ENCODE measurements around the gene BAIAP3.

- no peak for TF ChIP-seq CTCF (IDR thresholded peaks at IDR 0.05 in 2 of 3, conservative IDR thresholded peaks at IDR 0.05 in 1 of 3; ENCODE audit: control insufficient read depth in 2 of 3, extremely low read depth in 1 of 3, insufficient read depth in 1 of 3, low read depth in 3 of 3, low read length in 3 of 3)
- no peak for TF ChIP-seq TAF1 (IDR thresholded peaks at IDR 0.05; ENCODE audit: borderline replicate concordance, low read depth, low read length)
- TF ChIP-seq JUNB (IDR thresholded peaks at IDR 0.05), result no peak
- TF ChIP-seq, protein P1, sequence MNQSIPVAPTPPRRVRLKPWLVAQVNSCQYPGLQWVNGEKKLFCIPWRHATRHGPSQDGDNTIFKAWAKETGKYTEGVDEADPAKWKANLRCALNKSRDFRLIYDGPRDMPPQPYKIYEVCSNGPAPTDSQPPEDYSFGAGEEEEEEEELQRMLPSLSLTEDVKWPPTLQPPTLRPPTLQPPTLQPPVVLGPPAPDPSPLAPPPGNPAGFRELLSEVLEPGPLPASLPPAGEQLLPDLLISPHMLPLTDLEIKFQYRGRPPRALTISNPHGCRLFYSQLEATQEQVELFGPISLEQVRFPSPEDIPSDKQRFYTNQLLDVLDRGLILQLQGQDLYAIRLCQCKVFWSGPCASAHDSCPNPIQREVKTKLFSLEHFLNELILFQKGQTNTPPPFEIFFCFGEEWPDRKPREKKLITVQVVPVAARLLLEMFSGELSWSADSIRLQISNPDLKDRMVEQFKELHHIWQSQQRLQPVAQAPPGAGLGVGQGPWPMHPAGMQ (IDR thresholded peaks at IDR 0.05; ENCODE audit: borderline replicate concordance), result no peak
These were observed 15.2 kb upstream of the BAIAP3 start for GRCh38 chr16:1318268-1318545.
